A549 (cell line): ENCODE measurements around the gene DYRK1A.

ENCODE experiments used
- MAFK ChIP-seq: fragments of 450-650 bp; IDR thresholded peaks from 2 replicates; pipeline ENCODE4 v1.6.1; 2014; ENCODE audit not compliant: partially characterized antibody
- MAZ ChIP-seq: fragments of 150-350 bp; IDR thresholded peaks from 2 replicates; pipeline ENCODE4 v1.6.1; 2014; ENCODE audit warnings: antibody characterized with exemption, low read depth, low read length, borderline replicate concordance
- SMC3 ChIP-seq: fragments of >200 bp; sonication (Bioruptor Twin); formaldehyde crosslinking; IDR thresholded peaks from 3 replicates; pipeline ENCODE4 v1.6.1; 2018; ENCODE audit warnings: inconsistent platforms
- TF ChIP-seq, protein P1 (sequence below): fragments of >200 bp; sonication (Bioruptor Twin); formaldehyde crosslinking; IDR thresholded peaks from 3 replicates; pipeline ENCODE4 v1.5.1; 2016

DNA sequence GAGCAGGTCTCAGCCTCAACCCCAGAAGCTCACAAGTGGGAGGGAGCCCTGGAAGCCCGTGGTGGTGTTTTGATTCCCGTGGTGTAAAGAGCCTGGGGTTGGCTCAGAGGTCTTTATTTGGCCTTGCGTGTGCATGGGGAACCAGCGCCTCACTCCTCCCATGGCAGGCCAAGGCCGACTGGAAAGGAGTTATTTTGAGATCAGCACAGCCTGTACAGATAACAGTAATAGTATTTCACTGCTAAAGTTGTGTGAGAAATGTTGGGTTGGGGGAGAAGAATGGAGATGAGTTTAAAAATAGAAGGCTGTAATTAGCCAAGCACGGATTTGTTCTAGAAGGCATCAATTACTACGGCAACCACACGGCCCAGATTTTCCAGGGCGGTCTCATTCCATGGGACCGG lies 186.5 kb downstream of the DYRK1A start:
- TF ChIP-seq, protein P1, sequence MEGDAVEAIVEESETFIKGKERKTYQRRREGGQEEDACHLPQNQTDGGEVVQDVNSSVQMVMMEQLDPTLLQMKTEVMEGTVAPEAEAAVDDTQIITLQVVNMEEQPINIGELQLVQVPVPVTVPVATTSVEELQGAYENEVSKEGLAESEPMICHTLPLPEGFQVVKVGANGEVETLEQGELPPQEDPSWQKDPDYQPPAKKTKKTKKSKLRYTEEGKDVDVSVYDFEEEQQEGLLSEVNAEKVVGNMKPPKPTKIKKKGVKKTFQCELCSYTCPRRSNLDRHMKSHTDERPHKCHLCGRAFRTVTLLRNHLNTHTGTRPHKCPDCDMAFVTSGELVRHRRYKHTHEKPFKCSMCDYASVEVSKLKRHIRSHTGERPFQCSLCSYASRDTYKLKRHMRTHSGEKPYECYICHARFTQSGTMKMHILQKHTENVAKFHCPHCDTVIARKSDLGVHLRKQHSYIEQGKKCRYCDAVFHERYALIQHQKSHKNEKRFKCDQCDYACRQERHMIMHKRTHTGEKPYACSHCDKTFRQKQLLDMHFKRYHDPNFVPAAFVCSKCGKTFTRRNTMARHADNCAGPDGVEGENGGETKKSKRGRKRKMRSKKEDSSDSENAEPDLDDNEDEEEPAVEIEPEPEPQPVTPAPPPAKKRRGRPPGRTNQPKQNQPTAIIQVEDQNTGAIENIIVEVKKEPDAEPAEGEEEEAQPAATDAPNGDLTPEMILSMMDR = no peak
- TF ChIP-seq MAFK = no peak
- TF ChIP-seq MAZ = no peak
- no peak for TF ChIP-seq SMC3
